WI38 (cell line): ENCODE results near the gene CCT7.

Experiments used
- H3K4me3 ChIP-seq: 2 replicates; pipeline ENCODE4 v1.5.1; 2011; ENCODE audit warnings: low read depth, mild to moderate bottlenecking, control low read depth, low read length
- TF ChIP-seq, protein P1 (sequence below): IDR thresholded peaks from 2 replicates; pipeline ENCODE4 v1.5.1; 2012; ENCODE audit warnings: low read depth, mild to moderate bottlenecking, control low read depth, low read length

Gene CCT7

DNA sequence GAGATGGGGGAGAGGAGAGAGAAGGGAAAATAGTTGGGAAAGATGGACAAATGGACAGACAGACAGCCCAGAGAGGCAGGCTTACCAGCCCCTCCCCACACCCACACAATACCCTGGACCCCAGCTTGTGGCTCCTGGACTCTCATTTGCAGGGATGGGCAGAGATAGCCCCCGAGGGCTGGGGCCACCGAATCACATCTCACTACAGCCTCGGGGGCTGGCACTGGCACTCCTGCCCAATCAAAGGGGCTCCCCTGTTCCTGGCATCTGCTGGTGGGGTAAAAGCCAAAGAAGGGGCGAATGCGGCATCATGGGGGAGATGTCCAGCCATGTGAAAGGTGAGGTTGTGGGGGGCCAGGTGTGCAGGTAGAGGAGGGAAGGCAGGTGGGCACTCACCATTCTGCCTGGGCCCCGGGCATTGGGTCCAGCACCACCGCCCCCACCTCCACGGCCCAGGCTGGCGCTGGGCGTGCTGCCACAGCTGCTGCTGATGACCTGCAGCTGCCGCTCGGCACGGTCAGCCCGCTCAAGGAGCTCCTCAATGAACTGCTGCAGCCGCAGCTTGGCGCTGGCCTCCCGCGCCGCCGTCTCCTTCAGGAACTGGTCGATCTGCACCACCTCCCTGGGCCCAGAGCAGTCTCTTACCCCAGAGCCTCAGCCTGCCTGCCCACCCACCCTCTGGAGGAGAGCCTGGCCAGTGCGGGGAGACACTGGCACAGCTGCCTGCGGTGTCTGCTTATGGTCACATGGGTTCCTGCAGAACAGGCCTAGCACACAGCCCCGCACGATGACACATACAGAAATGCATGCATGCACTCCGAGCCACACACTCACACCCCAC is 32.2 kb downstream of the CCT7 start:
- no peak overlapping the region for H3K4me3 ChIP-seq
- TF ChIP-seq, protein P1, sequence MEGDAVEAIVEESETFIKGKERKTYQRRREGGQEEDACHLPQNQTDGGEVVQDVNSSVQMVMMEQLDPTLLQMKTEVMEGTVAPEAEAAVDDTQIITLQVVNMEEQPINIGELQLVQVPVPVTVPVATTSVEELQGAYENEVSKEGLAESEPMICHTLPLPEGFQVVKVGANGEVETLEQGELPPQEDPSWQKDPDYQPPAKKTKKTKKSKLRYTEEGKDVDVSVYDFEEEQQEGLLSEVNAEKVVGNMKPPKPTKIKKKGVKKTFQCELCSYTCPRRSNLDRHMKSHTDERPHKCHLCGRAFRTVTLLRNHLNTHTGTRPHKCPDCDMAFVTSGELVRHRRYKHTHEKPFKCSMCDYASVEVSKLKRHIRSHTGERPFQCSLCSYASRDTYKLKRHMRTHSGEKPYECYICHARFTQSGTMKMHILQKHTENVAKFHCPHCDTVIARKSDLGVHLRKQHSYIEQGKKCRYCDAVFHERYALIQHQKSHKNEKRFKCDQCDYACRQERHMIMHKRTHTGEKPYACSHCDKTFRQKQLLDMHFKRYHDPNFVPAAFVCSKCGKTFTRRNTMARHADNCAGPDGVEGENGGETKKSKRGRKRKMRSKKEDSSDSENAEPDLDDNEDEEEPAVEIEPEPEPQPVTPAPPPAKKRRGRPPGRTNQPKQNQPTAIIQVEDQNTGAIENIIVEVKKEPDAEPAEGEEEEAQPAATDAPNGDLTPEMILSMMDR = no peak

DNA sequence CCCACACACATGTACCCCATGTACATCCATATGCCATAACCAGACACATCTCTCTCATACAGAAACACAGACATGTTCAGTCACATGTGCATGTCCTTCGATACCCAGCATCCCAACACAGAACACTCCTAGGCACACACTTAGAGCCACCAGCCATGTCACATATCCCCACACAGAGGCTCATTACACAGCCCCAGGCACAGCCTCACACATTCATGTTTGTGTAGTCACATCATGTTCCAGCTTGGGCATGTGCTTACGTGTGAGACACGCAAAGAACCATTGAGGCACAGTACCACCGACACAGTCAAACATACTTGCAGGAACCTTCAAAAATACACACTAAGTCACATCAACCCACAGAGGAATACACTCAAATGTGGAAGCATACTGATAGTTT is 32.9 kb downstream of the CCT7 start:
- no peak overlapping the region for H3K4me3 ChIP-seq
- TF ChIP-seq, protein P1 = no peak

DNA sequence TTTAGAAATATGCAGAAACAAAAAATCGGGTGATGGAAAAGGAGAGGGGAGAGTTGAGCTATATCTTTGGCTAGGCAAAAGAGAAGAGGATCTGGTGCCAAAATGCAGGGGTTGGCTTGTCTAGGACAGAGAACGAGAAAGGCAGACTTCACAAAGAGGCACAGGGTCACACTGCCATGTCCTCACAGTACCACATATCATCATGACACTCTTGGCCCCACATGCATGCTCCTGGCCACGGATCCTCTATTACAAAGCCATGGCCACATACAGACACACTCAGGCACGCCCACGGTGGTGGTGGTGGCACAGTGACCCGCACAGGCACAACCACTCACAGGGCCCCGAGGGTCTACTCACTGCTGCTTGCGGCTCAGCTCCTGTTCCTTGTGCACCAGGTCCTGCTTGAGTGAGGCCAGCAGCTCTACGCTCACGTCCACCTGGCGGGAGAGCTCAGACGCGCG is 34.3 kb downstream of the CCT7 start:
- no peak overlapping the region for H3K4me3 ChIP-seq
- TF ChIP-seq, protein P1 = no peak

DNA sequence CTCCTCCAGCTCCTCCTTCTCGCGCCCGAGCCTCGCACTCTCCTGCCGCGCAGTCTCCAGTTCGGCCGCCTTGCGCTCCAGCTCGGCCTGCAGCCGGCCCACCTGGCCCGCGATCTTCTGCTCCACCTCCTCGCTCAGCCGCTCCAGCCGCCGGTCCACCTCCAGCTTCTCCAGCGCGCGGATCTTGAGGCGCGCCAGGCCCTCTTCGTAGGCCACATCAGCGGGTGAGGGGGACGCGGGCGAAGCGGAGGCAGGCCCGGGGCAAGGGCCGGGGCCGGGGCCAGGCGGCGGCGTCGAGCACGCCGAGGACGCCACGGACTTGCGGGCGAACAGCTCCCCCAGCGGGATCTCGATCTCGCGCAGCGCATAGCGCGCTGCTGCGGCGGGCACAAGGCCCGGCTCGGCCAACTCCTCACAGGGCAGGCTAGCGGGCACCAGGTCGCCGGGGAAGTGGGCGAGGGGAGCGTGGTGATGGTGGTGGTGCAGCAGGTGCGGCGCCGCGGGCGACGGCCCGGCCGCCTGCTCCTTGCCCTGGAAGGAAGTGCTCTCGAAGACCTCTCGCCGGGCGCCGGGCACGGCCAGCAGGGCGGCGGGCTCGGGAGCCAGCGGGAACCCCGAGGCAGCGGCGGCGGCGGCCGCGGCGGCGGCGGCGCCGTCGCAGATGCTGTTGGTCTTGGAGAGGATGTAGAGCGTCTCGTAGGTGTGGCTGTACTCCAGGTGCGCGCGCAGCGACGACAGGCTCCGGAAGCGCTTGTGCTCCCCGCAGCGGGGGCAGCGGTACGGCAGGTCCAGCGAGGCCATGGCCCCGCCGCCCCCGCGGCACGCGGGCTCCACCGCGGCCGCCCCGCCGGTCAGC is 35.0 kb downstream of the CCT7 start:
- no peak overlapping the region for H3K4me3 ChIP-seq
- TF ChIP-seq, protein P1 = no peak

DNA sequence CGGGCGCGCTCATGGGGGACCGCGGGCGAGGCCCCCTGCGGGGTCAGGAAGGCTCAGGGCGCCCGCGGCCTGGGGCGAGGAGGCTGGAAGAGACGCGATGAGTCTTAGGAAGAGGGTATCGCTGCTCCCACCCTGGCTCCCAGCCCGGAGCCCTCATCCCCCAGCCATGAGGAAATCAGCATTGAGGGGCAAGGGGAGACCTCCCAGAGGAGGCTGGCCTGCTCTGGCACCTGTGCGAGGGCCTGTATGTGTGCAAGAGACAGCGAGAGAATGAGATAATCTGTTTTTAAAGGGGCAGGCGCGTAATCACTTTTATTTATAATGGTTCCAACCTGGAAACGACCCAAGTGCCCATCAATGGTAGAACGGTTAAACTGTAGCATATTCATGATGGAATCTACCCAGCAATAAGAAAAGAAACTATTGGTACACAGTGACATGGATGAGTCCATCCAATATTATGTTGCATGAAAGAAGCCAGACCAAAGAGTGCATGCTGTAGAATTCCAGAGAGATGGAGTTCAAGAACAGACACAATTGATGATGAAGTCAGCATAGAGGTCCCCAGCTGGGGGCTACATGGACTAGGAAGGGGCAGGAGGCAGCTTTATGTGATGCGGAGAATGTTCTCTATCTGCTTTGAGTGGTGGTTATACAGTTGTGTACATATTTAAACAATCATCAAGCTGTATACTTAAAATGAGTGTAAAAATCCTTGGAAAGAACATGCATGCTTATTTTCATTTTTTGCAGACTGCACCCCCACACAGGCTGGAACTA is 35.8 kb downstream of the CCT7 start:
- H3K4me3 ChIP-seq = no peak overlapping the region
- TF ChIP-seq, protein P1 = no peak

DNA sequence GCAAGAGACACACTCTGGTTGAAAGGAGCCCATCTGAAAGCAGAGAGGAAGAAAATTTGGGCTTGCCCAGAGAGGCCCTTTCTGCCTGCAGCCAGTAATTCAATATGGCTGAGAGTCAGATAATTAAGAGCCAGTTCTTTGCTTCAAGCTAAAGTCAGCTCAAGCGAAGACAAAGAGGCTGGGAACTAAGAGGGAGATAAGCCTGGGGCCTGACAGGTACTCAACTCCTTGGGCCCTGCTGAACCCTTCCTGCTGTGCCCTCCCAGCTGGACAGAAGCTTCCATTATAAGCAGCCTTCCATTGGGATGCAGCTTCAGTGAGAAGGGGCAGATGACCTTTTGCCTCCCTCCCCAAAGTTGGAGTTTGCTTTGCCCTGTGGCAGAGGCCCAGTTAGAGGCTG is 38.2 kb downstream of the CCT7 start:
- TF ChIP-seq, protein P1 = no peak

More for the DNA sequence above, 38.2 kb downstream of the CCT7 start:
- no peak overlapping the region for H3K4me3 ChIP-seq
